Activated CD4-positive, alpha-beta T cell treated with anti-CD3 and anti-CD28 coated beads, Interleukin-2, amount 50 U/mL, for 4 hours (primary cell): ENCODE results near the gene GPR18.

Source experiments
- DNase-seq, 2 experiments: peaks; one replicate each; pipeline ENCODE4 v3.0.0-alpha.2; 2020

The GPR18 gene

DNA sequence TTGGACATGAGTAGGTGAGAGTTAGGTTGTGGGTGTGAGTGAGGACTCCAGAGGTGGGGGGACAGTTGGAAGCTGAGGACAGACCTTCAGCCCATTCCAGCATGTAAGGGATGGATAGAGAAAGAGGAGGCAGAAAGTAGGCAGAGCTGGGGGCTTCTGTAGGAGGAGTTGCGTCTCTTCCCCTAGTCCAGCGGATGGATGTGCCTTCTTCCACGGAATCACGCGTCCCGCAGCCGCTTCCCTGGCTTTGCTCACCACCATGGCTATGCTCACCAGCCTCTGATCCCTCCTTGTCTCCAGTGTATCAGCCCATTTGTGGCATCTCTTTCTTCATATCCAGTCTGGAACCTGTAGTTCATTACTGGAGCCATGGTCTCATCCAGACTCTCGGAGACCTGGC, 52.0 kb downstream of the GPR18 start:
- DNase-seq: no peak

DNA sequence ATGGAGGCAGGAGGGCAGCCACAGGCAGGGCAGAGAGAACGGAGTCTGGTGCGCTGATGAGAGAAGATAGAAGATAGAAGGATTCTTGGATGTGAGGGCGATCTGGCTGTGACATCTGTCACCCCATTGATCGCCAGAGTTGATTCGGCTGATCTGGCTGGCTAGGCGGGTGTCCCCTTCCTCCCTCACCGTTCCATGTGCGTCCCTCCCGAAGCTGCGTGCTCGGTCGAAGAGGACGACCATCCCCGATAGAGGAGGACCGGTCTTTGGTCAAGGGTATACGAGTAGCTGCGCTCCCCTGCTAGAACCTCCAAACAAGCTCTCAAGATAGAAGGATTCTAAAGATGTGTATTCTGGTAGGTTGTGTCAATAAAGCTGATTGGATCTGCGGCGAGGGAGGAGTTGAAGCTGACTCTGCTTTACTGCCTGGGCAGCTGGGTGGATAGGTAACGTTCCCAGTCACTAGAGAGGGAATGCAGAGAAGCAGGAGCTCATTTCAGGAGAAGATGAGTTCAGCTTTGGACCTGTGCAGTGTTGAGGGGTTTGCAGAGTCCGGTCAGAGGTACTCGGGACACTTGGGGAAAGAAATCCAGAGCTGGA, 52.5 kb downstream of the GPR18 start:
- no peak for DNase-seq
